AG09309 (cell line): ENCODE measurements around the gene KRT33B.

ENCODE experiments used
- DNase-seq: peaks from one replicate; pipeline ENCODE4 v3.0.0-alpha.2; 2010; ENCODE audit warnings: low read depth
- H3K4me3 ChIP-seq: 2 replicates; pipeline ENCODE4 v1.5.1; 2011; ENCODE audit warnings: mild to moderate bottlenecking, low read depth, low read length, moderate library complexity; ENCODE audit not compliant: control insufficient read depth
- CTCF ChIP-seq: IDR thresholded peaks from 2 replicates; pipeline ENCODE4 v1.5.1; 2011; ENCODE audit warnings: mild to moderate bottlenecking, low read depth, low read length, inconsistent platforms; ENCODE audit not compliant: insufficient read depth, control insufficient read depth; ENCODE audit errors: missing control alignments

Gene KRT33B

GRCh38 chr17:41332239-41332638 lies 37.4 kb downstream of the KRT33B start:
- no peak overlapping the region for H3K4me3 ChIP-seq
- DNase-seq, result no peak
- no peak for TF ChIP-seq CTCF

- H3K4me3 ChIP-seq, result no peak overlapping the region
- TF ChIP-seq CTCF, result no peak
- DNase-seq, result no peak
Observed at GRCh38 chr17:41331606-41332005, 38.0 kb downstream of the KRT33B start.

- peak; percentile 29 for DNase-seq
- no peak overlapping the region for H3K4me3 ChIP-seq
- TF ChIP-seq CTCF, result peak; percentile 97
Observed at GRCh38 chr17:41329279-41329948, 40.2 kb downstream of the KRT33B start.

GRCh38 chr17:41328207-41328606 lies 41.4 kb downstream of the KRT33B start:
- no peak overlapping the region for H3K4me3 ChIP-seq
- no peak for TF ChIP-seq CTCF
- no peak for DNase-seq

GRCh38 chr17:41327411-41328120 lies 42.0 kb downstream of the KRT33B start:
- TF ChIP-seq CTCF, result no peak
- H3K4me3 ChIP-seq, result no peak overlapping the region
- DNase-seq, result no peak

GRCh38 chr17:41326173-41327145 lies 43.2 kb downstream of the KRT33B start:
- TF ChIP-seq CTCF, result no peak
- DNase-seq, result no peak
- no peak overlapping the region for H3K4me3 ChIP-seq
